HL-60 (cell line): Measurements from ENCODE around the gene COPG1.
"Not testable (repeated sequence)": the region's sequence is repeated elsewhere in the genome, so short reads cannot be mapped to it uniquely, and the experiment has no call there.

Experiments
- DNase-seq, 2 experiments: peaks; one replicate each; pipeline ENCODE4 v3.0.0-alpha.2; 2010 to 2020; ENCODE audit warnings: low read depth in 1 of 2, low spot score in 1 of 2
- H3K27ac ChIP-seq: fragments of 250-450 bp; sonication (Bioruptor Pico); replicated peaks from 2 replicates; pipeline ENCODE4 v1.5.1; 2020; ENCODE audit warnings: mild to moderate bottlenecking, moderate library complexity
- H3K27me3 ChIP-seq: fragments of 250-450 bp; sonication (Bioruptor Pico); 2 replicates; pipeline ENCODE4 v1.5.1; 2021; ENCODE audit warnings: mild to moderate bottlenecking, moderate library complexity; ENCODE audit not compliant: insufficient read depth, poor library complexity, severe bottlenecking
- H3K4me3 ChIP-seq: replicated peaks from 2 replicates; pipeline ENCODE4 v1.5.1; 2011; ENCODE audit warnings: mild to moderate bottlenecking, control low read depth, low read length; ENCODE audit not compliant: insufficient read depth
- CTCF ChIP-seq: IDR thresholded peaks from one replicate; pipeline ENCODE4 v1.5.1; 2011; ENCODE audit warnings: low read length, control low read depth, inconsistent platforms; ENCODE audit not compliant: insufficient read depth
- GABPA ChIP-seq: IDR thresholded peaks from 2 replicates; pipeline ENCODE4 v1.6.1; 2012; ENCODE audit warnings: low read depth
- POLR2AphosphoS5 ChIP-seq: IDR thresholded peaks from 2 replicates; pipeline ENCODE4 v1.6.1; 2012; ENCODE audit warnings: low read depth
- REST ChIP-seq: IDR thresholded peaks from 2 replicates; pipeline ENCODE4 v1.6.1; 2012; ENCODE audit warnings: low read depth; ENCODE audit not compliant: insufficient replicate concordance
- SPI1 ChIP-seq: IDR thresholded peaks from 2 replicates; pipeline ENCODE4 v1.6.1; 2012; ENCODE audit warnings: low read depth, mild to moderate bottlenecking, borderline replicate concordance

Gene COPG1

GRCh38 chr3:129245141-129245540 lies 4.3 kb upstream of the COPG1 start:
- no peak overlapping the region; the same call in 1 of the 2 replicates for H3K27ac ChIP-seq
- H3K4me3 ChIP-seq: no peak overlapping the region
- no peaks in the 10 kb centered on the region for H3K27me3 ChIP-seq
- no peak for DNase-seq
- TF ChIP-seq REST (no peak), SPI1 (no peak), GABPA (no peak), CTCF (no peak), POLR2AphosphoS5 (no peak)

- not testable (repeated sequence) for H3K27ac ChIP-seq, H3K4me3 ChIP-seq
Measured at GRCh38 chr3:129245641-129246306, 3.6 kb upstream of the COPG1 start.

GRCh38 chr3:129246636-129247035 lies 2.8 kb upstream of the COPG1 start:
- no peak overlapping the region for H3K4me3 ChIP-seq
- H3K27me3 ChIP-seq: no peaks in the 10 kb centered on the region
- DNase-seq: no peak
- TF ChIP-seq CTCF (no peak), POLR2AphosphoS5 (no peak), REST (no peak), SPI1 (no peak)
- H3K27ac ChIP-seq: no peak overlapping the region

More at GRCh38 chr3:129245641-129246306, 3.6 kb upstream of the COPG1 start:
- peak; percentile 76 to 89 for DNase-seq
- not testable (repeated sequence) for H3K27me3 ChIP-seq
- peak; percentile 91 for TF ChIP-seq CTCF
